Measurements from ENCODE around the gene ABI3BP. TPM values are rescaled to one million over a fixed set of nuclear protein-coding genes. Genes with fewer than 3 reads are reported as not detected.

The ABI3BP gene
- polyA plus RNA-seq, 1 of the 3 experiments (the other 2 are of a cell fraction) = 8.4 TPM

GRCh38 chr3:100717063-100717462, 276.2 kb downstream of the ABI3BP start:
- no peak for TF ChIP-seq RCOR1 (IDR thresholded peaks at IDR 0.05; ENCODE audit: low read length)
- TF ChIP-seq SIN3A (IDR thresholded peaks at IDR 0.05; ENCODE audit: borderline replicate concordance, low read depth, low read length) = no peak
- TF ChIP-seq CTCF (IDR thresholded peaks at IDR 0.05) = no peak
- TF ChIP-seq POLR2AphosphoS5 (IDR thresholded peaks at IDR 0.05; ENCODE audit: low read depth, low read length) = no peak
- TF ChIP-seq NFIC (IDR thresholded peaks at IDR 0.05; ENCODE audit: borderline replicate concordance) = no peak
- TF ChIP-seq FOSL2 (IDR thresholded peaks at IDR 0.05; ENCODE audit: borderline replicate concordance, low read depth) = no peak
- no peak for TF ChIP-seq MXI1 (IDR thresholded peaks at IDR 0.05; ENCODE audit: low read depth, low read length)
- TF ChIP-seq RAD21 (IDR thresholded peaks at IDR 0.05; ENCODE audit: low read length) = no peak
- no peak for TF ChIP-seq IRF3 (IDR thresholded peaks at IDR 0.05; ENCODE audit: low read depth, low read length)
- TF ChIP-seq YY1 (IDR thresholded peaks at IDR 0.05; ENCODE audit: low read depth) = no peak
- no peak for TF ChIP-seq MAX (IDR thresholded peaks at IDR 0.05; ENCODE audit: low read depth)
- H2AFZ ChIP-seq (ENCODE audit: low read depth) = no peak overlapping the region
- H3K79me2 ChIP-seq (ENCODE audit: insufficient read depth) = peaks cover 100% of the 10 kb centered on the region
- H3K4me2 ChIP-seq = 0 out of 2 replicates have a peak overlapping the region, but pooled peaks have one; percentile 5
- CTCF ChIA-PET = no interaction called here
- no peaks in the 10 kb centered on the region for H3K9me2 ChIP-seq
- no peaks in the 10 kb centered on the region; a peak in 2 of 4 replicates for H3K4me1 ChIP-seq (ENCODE audit: control insufficient read depth in 1 of 2, insufficient read depth in 2 of 2, low read depth in 1 of 2, low read length in 1 of 2)
- WGBS (ENCODE audit: low lambda C conversion rate) = 95% methylated on average over 2 of the region's 2 CpGs
- no peak overlapping the region for H3K9ac ChIP-seq
- H3K27me3 ChIP-seq (ENCODE audit: insufficient read depth) = no peaks in the 10 kb centered on the region
- no peak overlapping the region for H3K4me3 ChIP-seq (ENCODE audit: low read depth in 2 of 2, low read length in 1 of 2)
- H3F3A ChIP-seq (replicated peaks; ENCODE audit: insufficient read depth) = peaks cover 15% of the 10 kb centered on the region
- no peak for DNase-seq
- H3K36me3 ChIP-seq (replicated peaks in 1 of 2; ENCODE audit: control insufficient read depth in 1 of 2, insufficient read depth in 2 of 2, low read length in 1 of 2) = peaks cover 53 to 91% of the 10 kb centered on the region in 2 experiments
- H4K20me1 ChIP-seq (ENCODE audit: insufficient read depth) = peaks cover 92% of the 10 kb centered on the region
- no peaks in the 10 kb centered on the region for H3K9me3 ChIP-seq
- no peak overlapping the region for H3K27ac ChIP-seq (ENCODE audit: low read depth in 2 of 2, low read length in 1 of 2)
- POLR2A ChIA-PET = no interaction called here

DNA sequence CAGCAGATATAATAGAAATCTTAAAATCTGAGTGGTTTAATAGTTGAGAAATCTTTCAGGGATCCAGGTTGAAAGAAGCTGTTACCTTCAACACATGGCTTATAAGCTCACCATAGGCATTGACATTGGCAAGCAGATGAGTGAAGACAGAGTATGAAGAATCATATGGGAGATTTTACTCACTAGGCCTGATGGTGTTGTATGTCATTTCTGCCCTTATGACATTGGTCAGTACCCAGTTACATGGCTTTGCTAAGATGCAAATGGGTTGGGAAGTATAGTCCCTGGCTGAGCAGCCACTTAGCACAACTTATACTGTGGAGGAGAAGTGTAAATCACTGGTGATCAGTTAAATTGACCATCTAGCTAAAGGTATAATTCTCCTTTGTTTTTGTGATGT, 278.0 kb downstream of the ABI3BP start:
- Histone ChIP-seq H3K4me3 (ENCODE audit: low read depth in 2 of 2, low read length in 1 of 2) (no peak overlapping the region), H3F3A (replicated peaks; ENCODE audit: insufficient read depth) (peaks cover 24% of the 10 kb centered on the region), H3K4me2 (no peak overlapping the region), H2AFZ (ENCODE audit: low read depth) (no peak overlapping the region), H3K9ac (no peak overlapping the region), H3K4me1 (ENCODE audit: control insufficient read depth in 1 of 2, insufficient read depth in 2 of 2, low read depth in 1 of 2, low read length in 1 of 2) (peaks cover 4 to 10% of the 10 kb centered on the region in 2 experiments; a peak in 3 of 4 replicates), H3K9me2 (no peaks in the 10 kb centered on the region), H3K79me2 (ENCODE audit: insufficient read depth) (peaks cover 100% of the 10 kb centered on the region), H4K20me1 (ENCODE audit: insufficient read depth) (peaks cover 94% of the 10 kb centered on the region), H3K27me3 (ENCODE audit: insufficient read depth) (no peaks in the 10 kb centered on the region), H3K9me3 (no peaks in the 10 kb centered on the region), H3K36me3 (replicated peaks in 1 of 2; ENCODE audit: control insufficient read depth in 1 of 2, insufficient read depth in 2 of 2, low read length in 1 of 2) (peaks cover 41 to 86% of the 10 kb centered on the region in 2 experiments), H3K27ac (ENCODE audit: low read depth in 2 of 2, low read length in 1 of 2) (no peak overlapping the region)
- TF ChIP-seq NRF1 (IDR thresholded peaks at IDR 0.05; ENCODE audit: low read depth, low read length) = no peak
- ChIA-PET CTCF (interaction anchor here (0.8 to 1.6 kb wide), 3 partner anchors 112 to 884 kb away, joined by 3 to 7 read pairs (median 4); no protein-coding TSS in a partner anchor), POLR2A (no interaction called here)
- no peak for DNase-seq
